Measurements from ENCODE around the gene ARHGEF9. TPM values are rescaled to one million over a fixed set of nuclear protein-coding genes. Genes with fewer than 3 reads are reported as not detected.
"Not testable (repeated sequence)": the region's sequence is repeated elsewhere in the genome, so short reads cannot be mapped to it uniquely, and the experiment has no call there.

The ARHGEF9 gene
- total RNA-seq, 1 donor from 2014 or later: 20.3 TPM

- no peak for TF ChIP-seq CTCF (IDR thresholded peaks at IDR 0.05)
- Histone ChIP-seq H3K4me1 (no peaks in the 10 kb centered on the region), H3K27ac (no peak overlapping the region), H3K36me3 (no peaks in the 10 kb centered on the region), H3K27me3 (no peaks in the 10 kb centered on the region), H3K4me3 (no peak overlapping the region), H3K9me3 (no peaks in the 10 kb centered on the region)
- no peak for ATAC-seq
- no peak for DNase-seq
- intact Hi-C loops (cut with DNase I): no loop called here
Measured at GRCh38 chrX:63809173-63809572, 24.2 kb upstream of the ARHGEF9 start.

GRCh38 chrX:63795406-63795805, 10.4 kb upstream of the ARHGEF9 start:
- DNase-seq; H3K4me1 ChIP-seq; ATAC-seq; intact Hi-C loops (cut with DNase I); H3K27me3 ChIP-seq; H3K36me3 ChIP-seq; H3K27ac ChIP-seq; H3K4me3 ChIP-seq; H3K9me3 ChIP-seq: not testable (repeated sequence)

GRCh38 chrX:63785708-63786040, 660 bp upstream of the ARHGEF9 start:
- Histone ChIP-seq H3K4me1 (no peaks in the 10 kb centered on the region), H3K27ac (no peak overlapping the region), H3K36me3 (no peaks in the 10 kb centered on the region), H3K4me3 (peak overlapping the region; percentile 41), H3K27me3 (no peaks in the 10 kb centered on the region), H3K9me3 (no peaks in the 10 kb centered on the region)
- intact Hi-C loops (cut with DNase I): no loop called here
- no peak for DNase-seq
- ATAC-seq: no peak
- no peak for TF ChIP-seq CTCF (IDR thresholded peaks at IDR 0.05)

- ATAC-seq: no peak
- H3K9me3 ChIP-seq: no peaks in the 10 kb centered on the region
- TF ChIP-seq CTCF (IDR thresholded peaks at IDR 0.05): no peak
- no peaks in the 10 kb centered on the region for H3K4me1 ChIP-seq
- H3K27me3 ChIP-seq: no peaks in the 10 kb centered on the region
- H3K36me3 ChIP-seq: no peaks in the 10 kb centered on the region
- intact Hi-C loops (cut with DNase I): no loop called here
- no peak for DNase-seq
- no peak overlapping the region for H3K27ac ChIP-seq
- peak overlapping the region; percentile 41 for H3K4me3 ChIP-seq
Measured at GRCh38 chrX:63784346-63784901, 590 bp downstream of the ARHGEF9 start.

DNA sequence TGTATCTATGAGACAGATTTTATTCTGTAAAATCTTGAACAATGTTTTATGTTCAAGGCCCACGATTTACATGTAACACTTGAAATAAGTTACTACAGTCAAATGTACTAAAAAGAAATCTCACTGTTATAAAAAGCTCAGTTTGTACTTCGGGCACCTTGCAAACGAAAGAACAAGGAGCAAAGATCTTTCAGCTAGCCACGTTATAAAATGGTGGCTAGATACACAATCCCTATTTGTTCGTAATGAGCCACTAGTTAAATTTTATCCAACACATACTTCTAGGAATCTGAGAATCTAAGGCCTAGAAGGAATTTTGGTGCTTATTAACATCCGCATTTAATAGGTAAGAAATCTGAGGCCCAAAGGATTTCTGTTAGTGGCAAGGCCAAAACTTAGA, 2.5 kb downstream of the ARHGEF9 start:
- intact Hi-C loops (cut with DNase I): no loop called here
- TF ChIP-seq CTCF (IDR thresholded peaks at IDR 0.05): no peak
- ATAC-seq (no peak), DNase-seq (no peak)
- Histone ChIP-seq H3K36me3 (no peaks in the 10 kb centered on the region), H3K27me3 (no peaks in the 10 kb centered on the region), H3K27ac (no peak overlapping the region), H3K4me1 (no peaks in the 10 kb centered on the region), H3K9me3 (no peaks in the 10 kb centered on the region), H3K4me3 (no peak overlapping the region)

DNA sequence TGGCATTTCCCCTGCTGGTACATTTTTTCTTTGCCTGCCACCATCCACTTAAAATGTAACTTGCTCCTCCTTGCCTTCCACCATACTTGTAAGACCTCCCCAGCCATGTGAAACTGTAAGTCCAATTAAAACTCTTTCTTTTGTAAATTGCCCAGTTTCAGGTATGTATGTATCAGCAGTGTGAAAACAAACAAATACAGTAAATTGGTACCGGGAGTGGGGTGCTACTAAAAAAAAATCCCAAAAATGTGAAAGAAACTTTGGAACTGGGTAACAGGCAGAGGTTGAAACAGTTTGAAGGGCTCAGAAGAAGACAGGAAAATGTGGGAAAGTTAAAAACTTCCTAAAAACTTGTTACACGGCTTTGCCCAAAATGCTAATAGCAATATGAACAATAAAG, 16.3 kb downstream of the ARHGEF9 start:
- ATAC-seq (no peak), DNase-seq (no peak)
- H3K9me3 ChIP-seq: no peaks in the 10 kb centered on the region
- H3K36me3 ChIP-seq: no peaks in the 10 kb centered on the region
- TF ChIP-seq CTCF (IDR thresholded peaks at IDR 0.05): no peak
- intact Hi-C loops (cut with DNase I): no loop called here
- H3K4me3 ChIP-seq: no peak overlapping the region
- H3K4me1 ChIP-seq: no peaks in the 10 kb centered on the region
- no peaks in the 10 kb centered on the region for H3K27me3 ChIP-seq
- no peak overlapping the region for H3K27ac ChIP-seq

All from upper lobe of right lung (tissue), 1 donor.